Thyroid gland (tissue), 4 donors: ENCODE results near the gene CHST12.
"Not testable (repeated sequence)": the region's sequence is repeated elsewhere in the genome, so short reads cannot be mapped to it uniquely, and the experiment has no call there.

Experiments used
- CTCF ChIP-seq, 6 experiments: fragments of 200-600 bp in 3 of 6; fragments of 450-650 bp in 3 of 6; sonication (generic) in 3 of 6; IDR thresholded peaks; one replicate each; pipeline ENCODE4 v1.5.1; 2016 to 2019; ENCODE audit warnings: antibody characterized with exemption in 6 of 6, mild to moderate bottlenecking in 2 of 6, inconsistent platforms in 1 of 6, moderate library complexity in 1 of 6
- POLR2A ChIP-seq, 2 donors: fragments of 450-650 bp; IDR thresholded peaks; one replicate each; pipeline ENCODE4 v1.6.1; 2017; ENCODE audit warnings: antibody characterized with exemption in 2 of 2, mild to moderate bottlenecking in 2 of 2, moderate library complexity in 1 of 2

- TF ChIP-seq CTCF, POLR2A (IDR thresholded peaks at IDR 0.05): not testable (repeated sequence)
Observed at GRCh38 chr7:2417178-2417577, 13.8 kb downstream of the CHST12 start.
